ENCODE results near the gene NRP2.

The NRP2 gene

GRCh38 chr2:205763708-205764211 lies 81.5 kb downstream of the NRP2 start:
- Histone ChIP-seq H3K4me3 (ENCODE audit: insufficient read length, low read depth) (no peak overlapping the region), H3K36me3 (ENCODE audit: insufficient read depth, insufficient read length, low read length) (peaks cover 66% of the 10 kb centered on the region), H3K4me1 (ENCODE audit: insufficient read depth, insufficient read length) (peaks cover 12% of the 10 kb centered on the region), H3K27me3 (ENCODE audit: insufficient read depth, insufficient read length) (no peaks in the 10 kb centered on the region), H3K9me3 (ENCODE audit: insufficient read depth, low read length) (no peaks in the 10 kb centered on the region), H3K9ac (ENCODE audit: insufficient read length, low read depth) (no peak overlapping the region)
- DNase-seq (ENCODE audit: low read depth, low spot score) = peak; percentile 89
- TF ChIP-seq ZNF274 (IDR thresholded peaks at IDR 0.05; ENCODE audit: low read depth, low read length) = no peak
- no peak for TF ChIP-seq SUZ12 (IDR thresholded peaks at IDR 0.05; ENCODE audit: extremely low read depth, insufficient read depth, insufficient read length)
- no peak for TF ChIP-seq YY1 (IDR thresholded peaks at IDR 0.05; ENCODE audit: insufficient read depth, insufficient read length)

GRCh38 chr2:205764270-205764746 lies 82.0 kb downstream of the NRP2 start:
- no peak for DNase-seq (ENCODE audit: low read depth, low spot score)
- Histone ChIP-seq H3K36me3 (ENCODE audit: insufficient read depth, insufficient read length, low read length) (peaks cover 64% of the 10 kb centered on the region), H3K4me3 (ENCODE audit: insufficient read length, low read depth) (no peak overlapping the region), H3K4me1 (ENCODE audit: insufficient read depth, insufficient read length) (peaks cover 12% of the 10 kb centered on the region), H3K27me3 (ENCODE audit: insufficient read depth, insufficient read length) (no peaks in the 10 kb centered on the region), H3K9me3 (ENCODE audit: insufficient read depth, low read length) (no peaks in the 10 kb centered on the region), H3K9ac (ENCODE audit: insufficient read length, low read depth) (peak overlapping the region; percentile 71)
- no peak for TF ChIP-seq YY1 (IDR thresholded peaks at IDR 0.05; ENCODE audit: insufficient read depth, insufficient read length)
- no peak for TF ChIP-seq SUZ12 (IDR thresholded peaks at IDR 0.05; ENCODE audit: extremely low read depth, insufficient read depth, insufficient read length)
- no peak for TF ChIP-seq ZNF274 (IDR thresholded peaks at IDR 0.05; ENCODE audit: low read depth, low read length)

- peaks cover 12% of the 10 kb centered on the region for H3K4me1 ChIP-seq (ENCODE audit: insufficient read depth, insufficient read length)
- H3K36me3 ChIP-seq (ENCODE audit: insufficient read depth, insufficient read length, low read length) = peaks cover 64% of the 10 kb centered on the region
- no peak for DNase-seq (ENCODE audit: low read depth, low spot score)
- no peaks in the 10 kb centered on the region for H3K27me3 ChIP-seq (ENCODE audit: insufficient read depth, insufficient read length)
- no peak overlapping the region for H3K9ac ChIP-seq (ENCODE audit: insufficient read length, low read depth)
- H3K9me3 ChIP-seq (ENCODE audit: insufficient read depth, low read length) = no peaks in the 10 kb centered on the region
- TF ChIP-seq YY1 (IDR thresholded peaks at IDR 0.05; ENCODE audit: insufficient read depth, insufficient read length) (no peak), ZNF274 (IDR thresholded peaks at IDR 0.05; ENCODE audit: low read depth, low read length) (no peak), SUZ12 (IDR thresholded peaks at IDR 0.05; ENCODE audit: extremely low read depth, insufficient read depth, insufficient read length) (no peak)
- no peak overlapping the region for H3K4me3 ChIP-seq (ENCODE audit: insufficient read length, low read depth)
Measured at GRCh38 chr2:205765151-205765550, 82.8 kb downstream of the NRP2 start.

GRCh38 chr2:205766779-205767359 lies 84.6 kb downstream of the NRP2 start:
- peak; percentile 77 for DNase-seq (ENCODE audit: low read depth, low spot score)
- Histone ChIP-seq H3K9me3 (ENCODE audit: insufficient read depth, low read length) (no peaks in the 10 kb centered on the region), H3K9ac (ENCODE audit: insufficient read length, low read depth) (no peak overlapping the region), H3K4me3 (ENCODE audit: insufficient read length, low read depth) (no peak overlapping the region), H3K4me1 (ENCODE audit: insufficient read depth, insufficient read length) (peaks cover 12% of the 10 kb centered on the region), H3K36me3 (ENCODE audit: insufficient read depth, insufficient read length, low read length) (peaks cover 65% of the 10 kb centered on the region), H3K27me3 (ENCODE audit: insufficient read depth, insufficient read length) (no peaks in the 10 kb centered on the region)
- no peak for TF ChIP-seq YY1 (IDR thresholded peaks at IDR 0.05; ENCODE audit: insufficient read depth, insufficient read length)
- no peak for TF ChIP-seq ZNF274 (IDR thresholded peaks at IDR 0.05; ENCODE audit: low read depth, low read length)
- TF ChIP-seq SUZ12 (IDR thresholded peaks at IDR 0.05; ENCODE audit: extremely low read depth, insufficient read depth, insufficient read length) = no peak

- no peak for DNase-seq (ENCODE audit: low read depth, low spot score)
- H3K4me3 ChIP-seq (ENCODE audit: insufficient read length, low read depth) = no peak overlapping the region
Measured at GRCh38 chr2:205767617-205768016, 85.3 kb downstream of the NRP2 start.

GRCh38 chr2:205768341-205768740 lies 86.0 kb downstream of the NRP2 start:
- no peak overlapping the region for H3K4me3 ChIP-seq (ENCODE audit: insufficient read length, low read depth)
- H3K27me3 ChIP-seq (ENCODE audit: insufficient read depth, insufficient read length) = no peaks in the 10 kb centered on the region
- H3K36me3 ChIP-seq (ENCODE audit: insufficient read depth, insufficient read length, low read length) = peaks cover 54% of the 10 kb centered on the region
- peaks cover 8% of the 10 kb centered on the region for H3K4me1 ChIP-seq (ENCODE audit: insufficient read depth, insufficient read length)
- H3K9ac ChIP-seq (ENCODE audit: insufficient read length, low read depth) = peak overlapping the region; percentile 6
- TF ChIP-seq ZNF274 (IDR thresholded peaks at IDR 0.05; ENCODE audit: low read depth, low read length) (no peak), YY1 (IDR thresholded peaks at IDR 0.05; ENCODE audit: insufficient read depth, insufficient read length) (no peak), SUZ12 (IDR thresholded peaks at IDR 0.05; ENCODE audit: extremely low read depth, insufficient read depth, insufficient read length) (no peak)
- H3K9me3 ChIP-seq (ENCODE audit: insufficient read depth, low read length) = no peaks in the 10 kb centered on the region
- DNase-seq (ENCODE audit: low read depth, low spot score) = no peak

More at GRCh38 chr2:205767617-205768016, 85.3 kb downstream of the NRP2 start:
- no peaks in the 10 kb centered on the region for H3K9me3 ChIP-seq (ENCODE audit: insufficient read depth, low read length)
- no peak overlapping the region for H3K9ac ChIP-seq (ENCODE audit: insufficient read length, low read depth)
- no peaks in the 10 kb centered on the region for H3K27me3 ChIP-seq (ENCODE audit: insufficient read depth, insufficient read length)
- H3K36me3 ChIP-seq (ENCODE audit: insufficient read depth, insufficient read length, low read length) = peaks cover 57% of the 10 kb centered on the region
- H3K4me1 ChIP-seq (ENCODE audit: insufficient read depth, insufficient read length) = peaks cover 12% of the 10 kb centered on the region
- TF ChIP-seq YY1 (IDR thresholded peaks at IDR 0.05; ENCODE audit: insufficient read depth, insufficient read length) (no peak), ZNF274 (IDR thresholded peaks at IDR 0.05; ENCODE audit: low read depth, low read length) (no peak), SUZ12 (IDR thresholded peaks at IDR 0.05; ENCODE audit: extremely low read depth, insufficient read depth, insufficient read length) (no peak)

- DNase-seq (ENCODE audit: low read depth, low spot score) = no peak
- Histone ChIP-seq H3K9me3 (ENCODE audit: insufficient read depth, low read length) (no peaks in the 10 kb centered on the region), H3K27me3 (ENCODE audit: insufficient read depth, insufficient read length) (no peaks in the 10 kb centered on the region), H3K4me1 (ENCODE audit: insufficient read depth, insufficient read length) (peaks cover 8% of the 10 kb centered on the region), H3K9ac (ENCODE audit: insufficient read length, low read depth) (no peak overlapping the region), H3K4me3 (ENCODE audit: insufficient read length, low read depth) (no peak overlapping the region), H3K36me3 (ENCODE audit: insufficient read depth, insufficient read length, low read length) (peaks cover 54% of the 10 kb centered on the region)
- TF ChIP-seq ZNF274 (IDR thresholded peaks at IDR 0.05; ENCODE audit: low read depth, low read length) = no peak
- no peak for TF ChIP-seq YY1 (IDR thresholded peaks at IDR 0.05; ENCODE audit: insufficient read depth, insufficient read length)
- TF ChIP-seq SUZ12 (IDR thresholded peaks at IDR 0.05; ENCODE audit: extremely low read depth, insufficient read depth, insufficient read length) = no peak
Measured at GRCh38 chr2:205768815-205769494, 86.7 kb downstream of the NRP2 start.

All from NT2/D1 (cell line).